MCF 10A (cell line): ENCODE measurements around the gene CAVIN3. TPM values are rescaled to one million over a fixed set of nuclear protein-coding genes. Genes with fewer than 3 reads are reported as not detected.
A peak's percentile ranks its signal among the peaks of the same experiment; 100 is the strongest.

Source experiments
- BruUV-seq: library from RNA; stranded (reverse); fragments of 400-500 nt; replicated peaks from 2 replicates; lab custom pipeline; 2021; lab: Mats Ljungman, UMichigan
- CTCF ChIA-PET: fragments of 300-600 bp; sonication (Branson Sonifier 250); formaldehyde crosslinking; extraction: SDS; loops from one replicate; lab custom pipeline; 2021; ENCODE audit warnings: antibody characterized with exemption, inconsistent platforms; lab: Yijun Ruan, JAX
- POLR2A ChIA-PET: fragments of 300-600, 350-650 bp; sonication (Branson Sonifier 250); formaldehyde crosslinking; extraction: SDS; loops from one replicate; lab custom pipeline; 2020; ENCODE audit warnings: antibody characterized with exemption, inconsistent platforms; lab: Yijun Ruan, JAX
- DNase-seq: peaks from one replicate; pipeline ENCODE4 v3.0.0-alpha.2; 2018; ENCODE audit not compliant: unreplicated experiment
- H3K27ac Mint-ChIP-seq: one replicate; pipeline ENCODE4 v1.8.0; 2022; ENCODE audit warnings: mild to moderate bottlenecking, low read depth, mixed read lengths; ENCODE audit not compliant: unreplicated experiment
- H3K27me3 Mint-ChIP-seq: one replicate; pipeline ENCODE4 v1.8.0; 2022; ENCODE audit warnings: mixed read lengths; ENCODE audit not compliant: insufficient read depth, unreplicated experiment
- H3K36me3 Mint-ChIP-seq: one replicate; pipeline ENCODE4 v1.8.0; 2022; ENCODE audit warnings: mild to moderate bottlenecking, moderate library complexity, mixed read lengths; ENCODE audit not compliant: insufficient read depth, unreplicated experiment
- H3K4me1 Mint-ChIP-seq: one replicate; pipeline ENCODE4 v1.8.0; 2022; ENCODE audit warnings: mixed read lengths; ENCODE audit not compliant: insufficient read depth, unreplicated experiment
- H3K4me3 Mint-ChIP-seq: one replicate; pipeline ENCODE4 v1.8.0; 2022; ENCODE audit warnings: mild to moderate bottlenecking, moderate library complexity, mixed read lengths; ENCODE audit not compliant: unreplicated experiment
- H3K9me3 Mint-ChIP-seq: one replicate; pipeline ENCODE4 v1.8.0; 2022; ENCODE audit warnings: mixed read lengths; ENCODE audit not compliant: unreplicated experiment
- CTCF ChIP-seq: fragments of 200-600 bp; IDR thresholded peaks from one replicate; pipeline ENCODE4 v1.8.0; 2022; ENCODE audit warnings: antibody characterized with exemption, mild to moderate bottlenecking; ENCODE audit not compliant: unreplicated experiment
- intact Hi-C: fragments of 100-400 bp; cut with micrococcal nuclease; formaldehyde crosslinking; loops from 2 replicates; pipeline ENCODE4 v1.14.1; 2022
- total RNA-seq: library from RNA; stranded (reverse); gene quantifications from 2 replicates; pipeline ENCODE4 v1.2.3, GENCODE V29; 2022

CAVIN3 gene
- total RNA-seq, 1 experiment from 2014 or later, result 69.9 TPM

DNA sequence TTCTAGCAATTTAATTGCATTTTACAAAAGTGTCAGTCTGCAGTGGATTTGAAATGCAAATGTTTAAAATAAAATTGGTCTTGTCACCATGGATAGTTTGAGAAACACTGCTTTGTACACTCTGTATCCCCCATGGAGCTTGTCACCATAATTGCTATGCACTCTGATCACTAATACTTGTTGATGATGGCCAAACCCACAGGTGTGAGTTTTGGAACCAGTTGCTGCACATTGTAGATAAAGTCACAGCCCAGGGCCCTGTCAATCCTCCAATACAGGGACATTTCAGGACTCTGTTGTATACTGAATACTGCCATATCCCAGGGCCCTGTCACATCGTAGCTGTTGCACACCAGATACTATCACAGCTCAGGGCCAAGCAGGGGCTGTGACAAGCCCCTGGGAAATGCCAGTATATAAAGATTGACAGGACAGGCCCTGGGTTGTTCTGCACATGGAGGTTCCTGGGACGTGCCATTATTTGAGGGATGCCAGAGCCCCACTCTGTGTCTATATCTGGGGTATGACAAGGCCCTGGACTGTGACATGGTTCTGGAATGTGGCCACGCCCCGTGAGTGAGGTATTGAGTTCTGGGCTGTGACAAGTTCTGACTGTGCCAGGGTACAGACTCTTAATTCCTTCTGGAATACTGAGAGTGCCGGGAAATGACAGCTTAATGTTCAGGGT, 42.0 kb upstream of the CAVIN3 start:
- ChIA-PET POLR2A (interaction anchor here (0.6 to 0.9 kb wide), 2 partner anchors 46 to 340 kb away, joined by 3 to 4 read pairs; no protein-coding TSS in a partner anchor), CTCF (interaction anchor here (0.6 to 8.8 kb wide), 100 partner anchors 10 to 1220 kb away, joined by 3 to 176 read pairs (median 5); partner anchors contain the start of genes APBB1, ARFIP2, CAVIN3 and CCKBR)
- Mint-ChIP-seq H3K4me3 (no peak overlapping the region), H3K36me3 (no peaks in the 10 kb centered on the region), H3K9me3 (no peaks in the 10 kb centered on the region), H3K27me3 (no peaks in the 10 kb centered on the region), H3K27ac (no peak overlapping the region), H3K4me1 (peaks cover 1% of the 10 kb centered on the region)
- no peak for DNase-seq
- intact Hi-C loops, result loop anchor here (2.0 kb wide), 1 partner anchor 112 kb away; no protein-coding TSS in a partner anchor
- no peak for TF ChIP-seq CTCF
- no TSS peak for BruUV-seq

GRCh38 chr11:6360183-6360582, 39.9 kb upstream of the CAVIN3 start:
- CTCF ChIA-PET, result interaction anchor here (1.0 to 8.8 kb wide), 9 partner anchors 7 to 337 kb away, joined by 3 to 176 read pairs (median 72); partner anchors contain the start of gene CAVIN3

GRCh38 chr11:6357222-6357621, 36.9 kb upstream of the CAVIN3 start:
- H3K9me3 Mint-ChIP-seq, result no peaks in the 10 kb centered on the region

More at GRCh38 chr11:6360183-6360582, 39.9 kb upstream of the CAVIN3 start:
- no peaks in the 10 kb centered on the region for H3K9me3 Mint-ChIP-seq
- POLR2A ChIA-PET, result no interaction called here
- H3K4me1 Mint-ChIP-seq, result peaks cover 11% of the 10 kb centered on the region
- intact Hi-C loops, result no loop called here
- no peak overlapping the region for H3K27ac Mint-ChIP-seq
- DNase-seq, result no peak
- TF ChIP-seq CTCF, result no peak
- no TSS peak for BruUV-seq
- H3K4me3 Mint-ChIP-seq, result no peak overlapping the region
- H3K27me3 Mint-ChIP-seq, result no peaks in the 10 kb centered on the region
- H3K36me3 Mint-ChIP-seq, result no peaks in the 10 kb centered on the region

More at GRCh38 chr11:6357222-6357621, 36.9 kb upstream of the CAVIN3 start:
- Mint-ChIP-seq H3K27me3 (no peaks in the 10 kb centered on the region), H3K36me3 (no peaks in the 10 kb centered on the region), H3K4me1 (peaks cover 11% of the 10 kb centered on the region), H3K4me3 (no peak overlapping the region), H3K27ac (no peak overlapping the region)
- TF ChIP-seq CTCF, result no peak
- peak; percentile 83 for DNase-seq
- no TSS peak for BruUV-seq
- POLR2A ChIA-PET, result interaction anchor here (1.4 kb wide), 1 partner anchor 40 kb away, joined by 4 read pairs; no protein-coding TSS in a partner anchor
- CTCF ChIA-PET, result interaction anchor here (0.6 to 8.8 kb wide), 2 partner anchors 36 to 750 kb away, joined by 3 to 176 read pairs; partner anchors contain the start of gene CAVIN3
- intact Hi-C loops, result no loop called here
